Kidney (tissue), 14 donors: ENCODE results near the gene INTS3. TPM values are rescaled to one million over a fixed set of nuclear protein-coding genes. Genes with fewer than 3 reads are reported as not detected.

Experiments used
- DNase-seq, 5 donors: peaks; one replicate each; pipeline ENCODE4 v3.0.0-alpha.2; 2013 to 2020
- FAIRE-seq: peaks from 2 replicates; lab custom pipeline; 2012; peaks lifted over from hg19 to GRCh38; lab: Jason Lieb, UNC
- H3K27ac ChIP-seq, 2 donors: one replicate each; pipeline ENCODE4 v1.7.0; 2013; ENCODE audit warnings: low read depth in 2 of 2, low read length in 2 of 2, inconsistent platforms in 1 of 2
- H3K27me3 ChIP-seq: one replicate; pipeline ENCODE4 v1.7.1; 2013; ENCODE audit warnings: low read length, inconsistent platforms; ENCODE audit not compliant: control insufficient read depth, insufficient read depth
- H3K36me3 ChIP-seq, 3 donors: one replicate each; pipeline versions ENCODE4 v1.7.0 to v1.7.1; 2013; ENCODE audit warnings: low read length in 3 of 3, control low read depth in 1 of 3, inconsistent platforms in 1 of 3; ENCODE audit not compliant: insufficient read depth in 3 of 3, control insufficient read depth in 2 of 3
- H3K4me1 ChIP-seq, 3 donors: one replicate each; pipeline versions ENCODE4 v1.7.0 to v1.7.1; 2013; ENCODE audit warnings: low read length in 3 of 3, inconsistent platforms in 1 of 3, low read depth in 1 of 3; ENCODE audit not compliant: control insufficient read depth in 2 of 3, insufficient read depth in 2 of 3
- H3K4me3 ChIP-seq, 3 donors: one replicate each; pipeline versions ENCODE4 v1.7.0 to v1.8.1; 2013; ENCODE audit warnings: low read length in 3 of 3, control low read depth in 1 of 3, inconsistent platforms in 1 of 3
- H3K9ac ChIP-seq, 3 donors: one replicate each; pipeline versions ENCODE4 v1.7.0 to v1.7.1; 2013; ENCODE audit warnings: low read length in 3 of 3, control low read depth in 1 of 3, inconsistent platforms in 1 of 3
- H3K9me3 ChIP-seq, 3 donors: one replicate each; pipeline versions ENCODE4 v1.7.0 to v1.7.1; 2013; ENCODE audit warnings: low read length in 3 of 3, control low read depth in 1 of 3, inconsistent platforms in 1 of 3; ENCODE audit not compliant: control insufficient read depth in 2 of 3, insufficient read depth in 1 of 3
- CTCF ChIP-seq: IDR thresholded peaks from 3 replicates; pipeline ENCODE4 v1.5.1; 2012; ENCODE audit warnings: mild to moderate bottlenecking, moderate library complexity, borderline replicate concordance; ENCODE audit not compliant: insufficient read depth; ENCODE audit errors: extremely low read depth
- intact Hi-C: fragments of 100-400 bp; cut with DNase I; formaldehyde crosslinking; loops from one replicate; pipeline ENCODE4 v1.11.1; 2022
- polyA plus RNA-seq: library from polyadenylated mRNA; stranded (reverse); fragments of 350-450 nt; fragmentation: Illumina TruSeq; extraction: RNeasy Lipid Tissue Mini Kit (QIAGEN cat#74804); gene quantifications from one replicate; pipeline ENCODE4 v1.2.3, GENCODE V29; 2014; ENCODE audit warnings: low read depth, low replicate concordance; ENCODE audit not compliant: insufficient read depth
- total RNA-seq: library from RNA; stranded (reverse); fragmentation: NEBNext Ultra II Directional; extraction: Animal tissue kit (Norgen Biotek cat#: 25700); gene quantifications from one replicate; pipeline ENCODE4 v1.2.1, GENCODE V29; 2021
- donor health status: control.
- donor health status: control.
- donor health status: control.
- donor health status: control.
- donor health status: control.
- donor health status: DM: yes; HTN: yes; CAD: no.
- donor health status: Normal renal cell carcinoma (clear cell type).

INTS3 gene
- total and polyA plus RNA-seq, 2 donors from 2014 or later, result 42.7 to 74.8 TPM

DNA sequence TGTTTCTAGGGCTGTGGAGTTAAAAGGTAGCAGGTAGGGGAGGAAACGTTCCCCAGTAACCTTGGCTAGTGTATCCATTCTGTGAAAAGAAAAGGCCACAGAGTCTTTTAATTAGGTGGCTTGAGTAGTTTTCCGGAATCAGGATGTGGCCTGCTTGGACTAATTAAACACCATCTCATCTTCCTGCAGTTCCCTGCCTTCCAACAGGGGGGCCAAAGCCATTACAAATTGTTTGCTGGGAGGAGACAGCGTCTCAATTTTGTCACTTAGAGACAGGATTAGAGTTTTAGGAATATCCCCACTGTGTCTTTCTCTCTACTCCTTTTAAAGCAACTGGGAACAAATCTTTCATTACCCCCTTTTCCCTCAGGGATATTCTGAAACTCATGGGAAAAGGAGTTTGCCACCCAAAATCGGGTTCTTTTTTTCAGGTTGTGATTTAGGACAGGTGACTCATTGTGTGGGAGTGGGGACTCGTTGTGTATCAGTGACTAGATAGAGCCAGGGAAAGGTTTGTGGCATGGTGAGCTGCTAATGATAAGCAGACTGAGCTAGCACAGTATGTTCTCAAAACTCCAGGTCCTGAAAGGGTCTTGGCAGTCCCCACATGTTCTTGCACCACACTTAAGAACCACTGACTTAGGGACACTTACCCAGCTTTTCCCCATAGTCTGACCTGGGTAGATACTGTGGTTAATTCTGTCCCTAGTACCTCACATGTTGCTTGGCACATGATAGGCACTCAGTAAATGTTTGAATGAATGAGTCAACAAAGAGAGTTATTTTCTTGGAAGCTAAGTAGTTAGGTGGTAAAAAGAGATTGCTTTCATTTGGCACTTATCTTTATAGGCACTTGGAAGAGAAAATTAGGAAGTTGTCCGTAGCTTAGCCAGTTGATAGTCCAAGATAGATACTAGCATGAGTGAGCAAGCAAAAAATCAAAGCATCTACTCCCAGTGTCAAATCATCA lies 22.5 kb downstream of the INTS3 start:
- Histone ChIP-seq H3K36me3 (peaks cover 25 to 61% (median 40%) of the 10 kb centered on the region in 3 donors), H3K9ac (peak overlapping the region in 1 of 3 donors; percentile 37), H3K27me3 (no peaks in the 10 kb centered on the region), H3K27ac (peak overlapping the region in 1 of 2 donors; percentile 93), H3K4me3 (no peak overlapping the region), H3K9me3 (no peaks in the 10 kb centered on the region), H3K4me1 (peaks cover 0 to 23% (median 14%) of the 10 kb centered on the region in 3 donors)
- no peak for TF ChIP-seq CTCF
- FAIRE-seq (no peak), DNase-seq (peak in 1 of 5 donors; percentile 49)
- intact Hi-C loops, result no loop called here

DNA sequence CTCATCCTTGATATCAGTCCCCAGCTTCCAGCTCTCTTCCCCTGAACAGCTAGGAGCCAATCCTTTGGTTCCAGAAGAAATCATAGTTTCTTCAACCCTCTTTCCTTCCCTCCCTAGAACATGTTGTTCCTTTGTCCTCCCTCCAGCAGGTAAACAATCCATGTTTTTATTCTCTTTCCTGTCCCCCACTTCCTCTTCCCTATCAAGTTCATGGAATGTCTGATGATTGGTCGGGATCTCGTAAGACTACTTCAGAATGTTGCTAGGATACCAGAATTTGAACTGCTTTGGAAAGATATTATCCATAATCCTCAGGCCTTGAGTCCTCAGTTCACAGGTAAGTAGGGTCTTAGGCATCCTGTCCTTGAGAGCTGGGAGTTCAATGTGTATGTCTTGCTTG lies 24.2 kb downstream of the INTS3 start:
- peaks cover 0 to 23% (median 14%) of the 10 kb centered on the region in 3 donors for H3K4me1 ChIP-seq
- H3K36me3 ChIP-seq, result peaks cover 21 to 61% (median 39%) of the 10 kb centered on the region in 3 donors
- no peak for FAIRE-seq
- no peaks in the 10 kb centered on the region for H3K9me3 ChIP-seq
- peak overlapping the region; percentile 71 to 93 for H3K27ac ChIP-seq
- H3K4me3 ChIP-seq, result peak overlapping the region in 1 of 3 donors; percentile 18
- DNase-seq, result no peak
- intact Hi-C loops, result no loop called here
- no peak for TF ChIP-seq CTCF
- H3K9ac ChIP-seq, result peak overlapping the region in 1 of 3 donors; percentile 34
- H3K27me3 ChIP-seq, result no peaks in the 10 kb centered on the region

GRCh38 chr1:153752571-153753195 lies 24.8 kb downstream of the INTS3 start:
- no peak overlapping the region for H3K4me3 ChIP-seq
- no peak for TF ChIP-seq CTCF
- intact Hi-C loops, result no loop called here

More at GRCh38 chr1:153752571-153753195, 24.8 kb downstream of the INTS3 start:
- H3K9ac ChIP-seq, result peak overlapping the region in 1 of 3 donors; percentile 34
- no peaks in the 10 kb centered on the region for H3K9me3 ChIP-seq
- H3K4me1 ChIP-seq, result peaks cover 0 to 27% (median 14%) of the 10 kb centered on the region in 3 donors
- DNase-seq (peak in 1 of 5 donors; percentile 47), FAIRE-seq (no peak)
- peak overlapping the region; percentile 71 to 93 for H3K27ac ChIP-seq
- no peaks in the 10 kb centered on the region for H3K27me3 ChIP-seq
- H3K36me3 ChIP-seq, result peaks cover 21 to 61% (median 38%) of the 10 kb centered on the region in 3 donors
